GM15510 (cell line): Measurements from ENCODE around the gene PTPN14.

Experiments used
- POLR2A ChIP-seq: IDR thresholded peaks from 3 replicates; pipeline ENCODE4 v1.6.1; 2011; ENCODE audit warnings: borderline replicate concordance; ENCODE audit not compliant: insufficient read length; ENCODE audit errors: extremely low read depth

PTPN14 gene

GRCh38 chr1:214303141-214303930 lies 248.1 kb downstream of the PTPN14 start:
- TF ChIP-seq POLR2A = no peak

- TF ChIP-seq POLR2A = no peak
These were observed 249.9 kb downstream of the PTPN14 start for GRCh38 chr1:214301526-214301925.

GRCh38 chr1:214300149-214300780 lies 251.1 kb downstream of the PTPN14 start:
- TF ChIP-seq POLR2A = no peak
